ENCODE results near the gene GPR143.

DNA sequence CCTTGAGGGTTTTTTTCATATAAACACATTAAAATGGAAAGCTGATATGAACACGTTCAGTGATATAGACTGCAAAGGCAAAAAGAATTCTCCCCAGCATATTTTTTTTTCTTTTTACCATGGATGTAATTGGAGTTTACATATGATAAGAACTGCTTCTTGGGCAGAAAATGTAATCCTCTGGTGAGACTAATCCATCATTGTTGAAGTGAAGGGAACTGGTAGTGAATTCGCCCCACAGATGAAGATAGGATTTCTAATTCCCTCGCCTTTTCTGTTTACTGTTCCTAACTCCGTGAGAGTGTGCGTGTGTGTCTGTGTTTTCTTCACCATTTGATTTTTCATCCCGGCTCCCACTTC lies 88.9 kb downstream of the GPR143 start:
- no peak for TF ChIP-seq POLR2AphosphoS5 (IDR thresholded peaks at IDR 0.05; ENCODE audit: insufficient read depth in 1 of 2, low read depth in 1 of 2)
- no peak for TF ChIP-seq POLR2A (IDR thresholded peaks at IDR 0.05)
